K562 (cell line): ENCODE measurements around the gene ZC3H7B. TPM values are rescaled to one million over a fixed set of nuclear protein-coding genes. Genes with fewer than 3 reads are reported as not detected.
A peak's percentile ranks its signal among the peaks of the same experiment; 100 is the strongest.

Experiments used
- ARID1B ChIP-seq: fragments of 450-650 bp; IDR thresholded peaks from 2 replicates; pipeline ENCODE4 v1.6.1; 2016; ENCODE audit warnings: antibody characterized with exemption, mild to moderate bottlenecking, inconsistent platforms
- ATF3 ChIP-seq, 2 experiments: fragments of 450-650 bp in 1 of 2; sonication (generic) in 1 of 2; formaldehyde crosslinking in 1 of 2; IDR thresholded peaks in 1 of 2; conservative IDR thresholded peaks in 1 of 2; 2 replicates each; pipeline versions ENCODE4 v1.6.1 to v1.8.1; 2016 to 2023; ENCODE audit warnings: mild to moderate bottlenecking in 2 of 2, moderate library complexity in 2 of 2, inconsistent platforms in 1 of 2, missing genetic modification reagents in 1 of 2
- ELF2 ChIP-seq: fragments of 250-450 bp; sonication (Bioruptor Pico); IDR thresholded peaks from 2 replicates; pipeline ENCODE4 v1.5.0; 2021; ENCODE audit warnings: mild to moderate bottlenecking
- FOXK2 ChIP-seq, 2 experiments: fragments of 450-650 bp; IDR thresholded peaks in 1 of 2; conservative IDR thresholded peaks in 1 of 2; 2 replicates each; pipeline ENCODE4 v1.6.1; 2016; ENCODE audit warnings: low read depth in 2 of 2, mild to moderate bottlenecking in 1 of 2
- GTF2F1 ChIP-seq: IDR thresholded peaks from 2 replicates; pipeline ENCODE4 v1.6.1; 2011; ENCODE audit warnings: low read depth, low read length, improper control_type of control experiment
- MGA ChIP-seq: fragments of 450-650 bp; IDR thresholded peaks from 2 replicates; pipeline ENCODE4 v1.6.1; 2016; ENCODE audit warnings: mild to moderate bottlenecking, moderate library complexity
- NCOA1 ChIP-seq: fragments of 450-650 bp; IDR thresholded peaks from 2 replicates; pipeline ENCODE4 v1.6.1; 2016; ENCODE audit warnings: low read depth
- PPARD ChIP-seq: fragments of 250-450 bp; sonication (Bioruptor Pico); IDR thresholded peaks from 2 replicates; pipeline ENCODE4 v1.8.0; 2022; ENCODE audit warnings: inconsistent platforms, mild to moderate bottlenecking, moderate library complexity
- SMAD4 ChIP-seq: fragments of 250-450 bp; sonication (Bioruptor Pico); conservative IDR thresholded peaks from 2 replicates; pipeline ENCODE4 v1.8.0; 2021; ENCODE audit warnings: inconsistent platforms, mild to moderate bottlenecking, moderate library complexity
- XRCC4 ChIP-seq: IDR thresholded peaks from one replicate; pipeline ENCODE4 v1.6.1; 2011; ENCODE audit not compliant: insufficient read depth, insufficient read length; ENCODE audit errors: extremely low read depth
- ZNF592 ChIP-seq: fragments of 450-650 bp; IDR thresholded peaks from 2 replicates; pipeline ENCODE4 v1.6.1; 2017; ENCODE audit warnings: antibody characterized with exemption, mild to moderate bottlenecking
- polyA plus RNA-seq, 8 experiments: library from polyadenylated mRNA; depleted of rRNA in 4 of 8; stranded (reverse) in 5 of 8; unstranded in 3 of 8; fragments of >200 nt; fragmentation: Nextera tagmentation in 2 of 8; fragmentation: Illumina TruSeq in 1 of 8; extraction: Ambion mirVana in 2 of 8; extraction: Trizol in 1 of 8; gene quantifications; 2 replicates each; pipeline versions ENCODE4 v1.2.1 to v1.2.3, GENCODE V29; 2011 to 2014; ENCODE audit warnings: inconsistent platforms in 1 of 8, missing spikeins in 1 of 8
- total RNA-seq, 7 experiments: library from RNA; depleted of rRNA in 6 of 7; stranded (reverse); fragments of >200 nt in 6 of 7; fragmentation: Illumina TruSeq in 2 of 7; extraction: Trizol in 2 of 7; gene quantifications; 2 replicates each; pipeline versions ENCODE4 v1.2.1 to v1.2.3, GENCODE V29; 2011 to 2021; ENCODE audit warnings: low replicate concordance in 1 of 7

ZC3H7B gene
- total and polyA plus RNA-seq, 9 of the 15 experiments (the other 6 are each of a cell fraction or from before 2014, with no cell fraction given) = 0.07 to 49.8 (median 26.8) TPM

DNA sequence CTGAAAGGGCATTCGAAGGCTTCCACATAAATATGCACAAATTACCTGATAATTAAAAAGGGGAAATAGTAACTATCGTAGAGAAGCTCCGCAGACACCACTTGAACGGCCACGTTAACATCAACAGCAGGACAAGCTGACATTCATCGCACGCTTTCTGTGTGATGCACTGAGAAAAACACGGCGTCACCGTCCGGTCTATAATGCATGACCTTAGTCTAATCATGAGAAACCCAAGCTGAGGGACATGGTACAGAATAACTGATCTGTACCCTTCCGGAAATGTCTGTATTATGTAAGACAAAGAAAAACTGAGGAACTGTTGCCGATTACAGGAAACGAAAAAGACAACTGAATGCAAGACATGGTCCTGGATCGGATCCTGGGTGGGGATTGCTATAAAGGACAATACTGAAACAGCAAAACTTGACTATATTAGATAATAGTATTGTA, 14.7 kb upstream of the ZC3H7B start (continued):
- TF ChIP-seq MGA (peak; percentile 3; the same call in 1 of the 2 replicates), XRCC4 (no peak), ARID1B (peak; percentile 21; the same call in 1 of the 2 replicates), PPARD (CRISPR knock-in tag) (no peak), ATF3 (IDR thresholded peaks at IDR 0.05) (peak; percentile 32; the same call in 1 of the 2 replicates), ATF3 (CRISPR knock-in tag; conservative IDR thresholded peaks at IDR 0.05) (no peak), ZNF592 (0 out of 2 replicates have a peak, but pooled peaks have one; percentile 56), NCOA1 (peak; percentile 60; the same call in 1 of the 2 replicates), GTF2F1 (no peak), ELF2 (no peak), SMAD4 (CRISPR knock-in tag) (peak; percentile 15; the same call in 1 of the 2 replicates), FOXK2 (conservative IDR thresholded peaks at IDR 0.05 in 1 of 2, IDR thresholded peaks at IDR 0.05 in 1 of 2; ENCODE audit: low read depth in 2 of 2) (peak; percentile 76 to 86; a peak in 2 of 4 replicates)
